Adrenal gland (tissue), 19 donors: ENCODE results near the gene TRH. TPM values are rescaled to one million over a fixed set of nuclear protein-coding genes. Genes with fewer than 3 reads are reported as not detected.

Source experiments
- DNase-seq, 7 donors: peaks; one replicate each; pipeline ENCODE4 v3.0.0-alpha.2; 2019 to 2020
- H3K27ac ChIP-seq, 5 donors: fragments of 200-600 bp; sonication (generic) in 4 of 5; 1 replicate in 3 of 5; 2 replicates in 2 of 5; pipeline versions ENCODE4 v1.5.1 to v1.8.0; 2016 to 2020; ENCODE audit warnings: mild to moderate bottlenecking in 1 of 5
- H3K27me3 ChIP-seq: fragments of 200-600 bp; 2 replicates; pipeline ENCODE4 v1.8.0; 2021
- H3K36me3 ChIP-seq, 2 donors: fragments of 200-600 bp; replicated peaks in 1 of 2; 1 replicate in 1 of 2; 2 replicates in 1 of 2; pipeline versions ENCODE4 v1.5.1 to v1.8.0; 2018 to 2022
- H3K4me1 ChIP-seq, 2 donors: fragments of 200-600 bp; replicated peaks in 1 of 2; 1 replicate in 1 of 2; 2 replicates in 1 of 2; pipeline versions ENCODE4 v1.5.1 to v1.8.0; 2018 to 2021
- H3K4me3 ChIP-seq, 4 donors: fragments of 200-600 bp; sonication (generic) in 3 of 4; one replicate each; pipeline ENCODE4 v1.5.1; 2016 to 2018
- H3K9me3 ChIP-seq, 3 donors: fragments of 200-600 bp; sonication (generic) in 1 of 3; replicated peaks in 1 of 3; 1 replicate in 2 of 3; 2 replicates in 1 of 3; pipeline versions ENCODE4 v1.5.1 to v1.8.0; 2016 to 2021
- CTCF ChIP-seq, 6 experiments: fragments of 450-650 bp in 4 of 6; fragments of 200-600 bp in 2 of 6; sonication (generic) in 1 of 6; IDR thresholded peaks; 1 replicate in 5 of 6; 2 replicates in 1 of 6; pipeline versions ENCODE4 v1.5.1 to v1.8.0; 2016 to 2021; ENCODE audit warnings: antibody characterized with exemption in 6 of 6, mild to moderate bottlenecking in 2 of 6, moderate library complexity in 1 of 6
- POLR2A ChIP-seq, 2 donors: fragments of 450-650 bp; IDR thresholded peaks; one replicate each; pipeline ENCODE4 v1.6.1; 2017; ENCODE audit warnings: antibody characterized with exemption in 2 of 2, mild to moderate bottlenecking in 2 of 2, moderate library complexity in 1 of 2
- WGBS, 4 donors: extraction: QIAGEN DNeasy Blood & Tissue Kit in 2 of 4; methylation state at CpG; one replicate each; pipeline versions ENCODE4 v1.1.5 to v1.1.7; 2013 to 2017; 5-methylcytosine and 5-hydroxymethylcytosine counted together
- intact Hi-C, 2 donors: fragments of 100-400 bp; cut with DNase I; formaldehyde crosslinking; loops; one replicate each; pipeline versions ENCODE4 v1.14.1 to v1.15.0; 2022 to 2023
- long read RNA-seq, 10 donors: library from polyadenylated mRNA in 3 of 10; unstranded in 2 of 10; stranded (forward) in 1 of 10; transcript quantifications; one replicate each; pipeline ENCODE4 v2.0.0 and lab custom pipeline, GENCODE V29; 2021 to 2026
- polyA plus RNA-seq, 3 donors: library from polyadenylated mRNA; stranded (reverse); fragments of 200-250 nt in 2 of 3; fragments of 350-450 nt in 1 of 3; fragmentation: Illumina TruSeq in 1 of 3; extraction: RNeasy Lipid Tissue Mini Kit (QIAGEN cat#74804) in 1 of 3; gene quantifications; one replicate each; pipeline ENCODE4 v1.2.3, GENCODE V29; 2013 to 2014
- total RNA-seq, 9 donors: library from RNA; depleted of rRNA in 4 of 9; stranded (reverse); fragments of >200 nt in 4 of 9; fragments of 120-200 nt in 1 of 9; fragmentation: NEBNext Ultra II Directional in 1 of 9; extraction: Animal tissue kit (Norgen Biotek cat#: 25700) in 1 of 9; gene quantifications; one replicate each; pipeline versions ENCODE4 v1.1.0 to v1.2.4, GENCODE V29; 2013 to 2023
- donor health status: healthy with polysubstance abuse.
- donor health status: Bipolar disorder and iron deficiency.
- donor health status: DM: yes; HTN: yes; CAD: no.
- donor health status: DM: no; HTN: no; CAD: no.
- donor health status: DM: no; HTN: no; CAD: no.
- donor health status: DM: yes; HTN: yes; CAD: no.

TRH gene, protein sequence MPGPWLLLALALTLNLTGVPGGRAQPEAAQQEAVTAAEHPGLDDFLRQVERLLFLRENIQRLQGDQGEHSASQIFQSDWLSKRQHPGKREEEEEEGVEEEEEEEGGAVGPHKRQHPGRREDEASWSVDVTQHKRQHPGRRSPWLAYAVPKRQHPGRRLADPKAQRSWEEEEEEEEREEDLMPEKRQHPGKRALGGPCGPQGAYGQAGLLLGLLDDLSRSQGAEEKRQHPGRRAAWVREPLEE
- total RNA-seq (1 to 10 TPM in 1 of 9 donors, not detected in 8; 1.6 TPM), polyA plus RNA-seq (under 1 TPM in 1 of 3 donors, not detected in 2; 0.07 TPM)
- long read RNA-seq, donor 1, partial matches to known transcripts, result 0 of 2 reads
- long read RNA-seq, donor 1, other reads (novel, unspliced or antisense), result 0 of 2 reads
- long read RNA-seq, donor 2, partial matches to known transcripts, result 0 of 2 reads
- long read RNA-seq, donor 2, other reads (novel, unspliced or antisense), result 0 of 2 reads
- long read RNA-seq, donor 3, partial matches to known transcripts, result 0 of 1 reads
- long read RNA-seq, donor 3, other reads (novel, unspliced or antisense), result 0 of 1 reads
- long read RNA-seq, donor 4, result 0 reads
- long read RNA-seq, donor 5, result 0 reads
- long read RNA-seq, donor 6, result 0 reads
- long read RNA-seq, donor 7, result 0 reads
- long read RNA-seq, donor 8, partial matches to known transcripts, result 0 of 2 reads
- long read RNA-seq, donor 8, other reads (novel, unspliced or antisense), result 0 of 2 reads
- long read RNA-seq, donor 9, result 0 reads
- long read RNA-seq, donor 10, result 0 reads

DNA sequence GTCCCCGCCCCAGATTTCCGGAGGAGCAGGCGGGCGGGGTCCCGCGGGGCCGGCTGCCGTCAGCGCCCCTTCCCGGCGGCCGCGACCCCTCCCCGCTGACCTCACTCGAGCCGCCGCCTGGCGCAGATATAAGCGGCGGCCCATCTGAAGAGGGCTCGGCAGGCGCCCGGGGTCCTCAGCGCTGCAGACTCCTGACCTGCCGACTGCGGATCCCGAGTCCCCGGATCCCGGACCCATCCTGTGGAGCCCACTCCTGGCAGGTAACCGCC is at the start of gene TRH:
Gene TRH (plus strand): TSS at position 157 of the 269 bp plus-strand sequence. CDS start 1,097 bp downstream, outside the sequence.
- Histone ChIP-seq H3K27ac (no peak within 1 kb of the TSS), H3K36me3 (no peaks in the 10 kb centered on the region), H3K4me3 (peak within 1 kb of the TSS in 1 of 4 donors; percentile 32), H3K27me3 (peaks cover 40% of the 10 kb centered on the region), H3K9me3 (no peaks in the 10 kb centered on the region), H3K4me1 (peaks cover 10 to 12% of the 10 kb centered on the region in 2 donors)
- no peak for TF ChIP-seq POLR2A (IDR thresholded peaks at IDR 0.05)
- TF ChIP-seq CTCF (IDR thresholded peaks at IDR 0.05), result no peak
- intact Hi-C loops, result no loop called here
- WGBS, 4 donors, result 2 to 6% (median 3%) methylated on average over 11 to 30 of the region's 30 CpGs
- no peak for DNase-seq

GRCh38 chr3:129927072-129927471 is 47.4 kb upstream of the TRH start:
- Histone ChIP-seq H3K27me3 (no peaks in the 10 kb centered on the region), H3K4me1 (no peaks in the 10 kb centered on the region), H3K36me3 (no peaks in the 10 kb centered on the region), H3K27ac (no peak overlapping the region), H3K9me3 (no peaks in the 10 kb centered on the region), H3K4me3 (no peak overlapping the region)
- 53 to 74% (median 58%) methylated on average over 5 of the region's 5 CpGs for WGBS, 4 donors
- DNase-seq, result no peak
- intact Hi-C loops, result no loop called here
- TF ChIP-seq POLR2A (IDR thresholded peaks at IDR 0.05) (no peak), CTCF (IDR thresholded peaks at IDR 0.05) (no peak)

DNA sequence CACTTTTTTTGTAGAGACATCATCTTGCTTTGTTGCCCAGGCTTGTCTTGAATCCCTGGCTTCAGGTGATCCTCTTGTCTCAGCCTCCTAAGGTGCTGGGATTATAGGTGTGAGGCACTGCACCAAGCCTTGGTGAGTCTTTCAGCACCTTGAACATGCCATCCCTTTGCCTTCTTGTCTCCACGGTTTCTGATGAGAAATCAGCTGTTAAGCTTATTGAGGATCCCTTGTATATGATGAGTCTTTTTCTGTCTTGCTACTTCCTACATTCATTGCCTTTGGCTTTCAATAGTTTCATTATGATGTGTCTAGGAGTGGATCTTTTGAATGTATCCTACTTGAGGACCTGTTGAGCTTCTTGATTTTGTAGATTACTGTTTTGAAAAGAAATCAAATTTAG is 45.1 kb upstream of the TRH start:
- Histone ChIP-seq H3K4me1 (peaks cover 0 to 3% of the 10 kb centered on the region in 2 donors), H3K27me3 (no peaks in the 10 kb centered on the region), H3K9me3 (no peaks in the 10 kb centered on the region), H3K36me3 (no peaks in the 10 kb centered on the region), H3K27ac (no peak overlapping the region), H3K4me3 (no peak overlapping the region)
- 70 to 83% (median 77%) methylated on average over 1 of the region's 1 CpG for WGBS, 4 donors
- TF ChIP-seq CTCF (IDR thresholded peaks at IDR 0.05), result no peak
- TF ChIP-seq POLR2A (IDR thresholded peaks at IDR 0.05), result no peak
- DNase-seq, result no peak
- intact Hi-C loops, result no loop called here

DNA sequence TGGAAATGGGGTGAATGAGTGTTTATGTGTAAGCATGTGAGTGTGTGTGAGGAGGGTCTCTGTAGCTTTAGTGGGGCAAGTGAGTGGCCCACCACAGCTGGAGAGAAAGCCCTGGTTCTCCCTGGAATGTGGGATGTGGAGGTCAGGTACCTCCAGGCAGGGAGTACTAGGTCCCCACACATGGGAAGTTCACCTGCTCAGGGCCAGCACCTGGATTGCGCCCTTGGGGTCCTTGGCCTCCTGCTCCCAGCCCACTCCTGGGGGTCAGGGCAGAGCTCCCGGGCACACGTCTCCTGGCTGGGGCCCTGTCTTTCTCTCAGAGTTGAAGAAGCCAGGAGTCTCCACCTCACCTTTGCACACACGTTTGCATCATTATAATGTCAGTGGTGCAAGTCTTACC is 41.0 kb upstream of the TRH start:
- H3K27ac ChIP-seq, result no peak overlapping the region
- H3K4me1 ChIP-seq, result peaks cover 0 to 4% of the 10 kb centered on the region in 2 donors
- no peaks in the 10 kb centered on the region for H3K36me3 ChIP-seq
- no peaks in the 10 kb centered on the region for H3K9me3 ChIP-seq
- DNase-seq, result no peak
- WGBS, 4 donors, result 76 to 89% (median 83%) methylated on average over 3 to 4 of the region's 4 CpGs
- H3K27me3 ChIP-seq, result no peaks in the 10 kb centered on the region
- TF ChIP-seq POLR2A (IDR thresholded peaks at IDR 0.05), result no peak
- intact Hi-C loops, result loop anchor here in 1 of 2 donors (5.0 to 10.0 kb wide), 4 partner anchors 106 to 429 kb away; no protein-coding TSS in a partner anchor
- H3K4me3 ChIP-seq, result no peak overlapping the region
